Activated CD4-positive, alpha-beta T cell treated with anti-CD3 and anti-CD28 coated beads, Interleukin-2, amount 10 ng/mL, durations not matched to agents 24 days and 14 days (primary cell): ENCODE results near the gene SH2D7. TPM values are rescaled to one million over a fixed set of nuclear protein-coding genes. Genes with fewer than 3 reads are reported as not detected.
A peak's percentile ranks its signal among the peaks of the same experiment; 100 is the strongest.

Experiments
- DNase-seq: peaks from one replicate; pipeline ENCODE4 v3.0.0; 2022
- H3K27ac Mint-ChIP-seq: one replicate; pipeline ENCODE4 v1.8.0; 2022; ENCODE audit warnings: mild to moderate bottlenecking, mixed read lengths
- H3K27me3 Mint-ChIP-seq: one replicate; pipeline ENCODE4 v1.8.0; 2022; ENCODE audit warnings: mixed read lengths
- H3K36me3 Mint-ChIP-seq: one replicate; pipeline ENCODE4 v1.8.0; 2022; ENCODE audit warnings: low read depth, mild to moderate bottlenecking, mixed read lengths
- H3K4me1 Mint-ChIP-seq: one replicate; pipeline ENCODE4 v1.8.0; 2021; ENCODE audit warnings: mixed read lengths
- H3K4me3 Mint-ChIP-seq: one replicate; pipeline ENCODE4 v1.8.0; 2022; ENCODE audit warnings: mild to moderate bottlenecking, moderate library complexity, mixed read lengths
- H3K9me3 Mint-ChIP-seq: one replicate; pipeline ENCODE4 v1.8.0; 2021; ENCODE audit warnings: mixed read lengths
- intact Hi-C: fragments of 100-400 bp; cut with micrococcal nuclease; formaldehyde crosslinking; loops from one replicate; pipeline ENCODE4 v1.15.1; 2023
- total RNA-seq: library from RNA; stranded (reverse); gene quantifications from 2 replicates; pipeline ENCODE4 v1.2.3, GENCODE V29; 2022

The SH2D7 gene
- total RNA-seq, 1 donor from 2014 or later, result not detected

- peaks cover 6% of the 10 kb centered on the region for H3K36me3 Mint-ChIP-seq
- no peaks in the 10 kb centered on the region for H3K9me3 Mint-ChIP-seq
- H3K27me3 Mint-ChIP-seq, result no peaks in the 10 kb centered on the region
- no peak for DNase-seq
- intact Hi-C loops, result loop anchor here (5.0 kb wide), 1 partner anchor 36 kb away; no protein-coding TSS in a partner anchor
- peaks cover 65% of the 10 kb centered on the region for H3K4me1 Mint-ChIP-seq
- peak overlapping the region; percentile 38 for H3K27ac Mint-ChIP-seq
- peak overlapping the region; percentile 82 for H3K4me3 Mint-ChIP-seq
These were observed 26.1 kb upstream of the SH2D7 start for GRCh38 chr15:78065973-78066946.

GRCh38 chr15:78067328-78068228 is 24.8 kb upstream of the SH2D7 start:
- peak overlapping the region; percentile 82 for H3K4me3 Mint-ChIP-seq
- no peaks in the 10 kb centered on the region for H3K27me3 Mint-ChIP-seq
- H3K36me3 Mint-ChIP-seq, result peaks cover 6% of the 10 kb centered on the region
- peaks cover 68% of the 10 kb centered on the region for H3K4me1 Mint-ChIP-seq
- intact Hi-C loops, result loop anchor here (1.0 to 5.0 kb wide), 3 partner anchors 17 to 35 kb away; no protein-coding TSS in a partner anchor
- peak overlapping the region; percentile 89 for H3K27ac Mint-ChIP-seq
- no peak for DNase-seq
- H3K9me3 Mint-ChIP-seq, result no peaks in the 10 kb centered on the region

GRCh38 chr15:78069052-78069414 is 23.3 kb upstream of the SH2D7 start:
- intact Hi-C loops, result loop anchor here (5.0 kb wide), 1 partner anchor 33 kb away; no protein-coding TSS in a partner anchor
- H3K4me3 Mint-ChIP-seq, result peak overlapping the region; percentile 82
- no peaks in the 10 kb centered on the region for H3K9me3 Mint-ChIP-seq
- H3K4me1 Mint-ChIP-seq, result peaks cover 68% of the 10 kb centered on the region
- H3K27me3 Mint-ChIP-seq, result no peaks in the 10 kb centered on the region
- H3K27ac Mint-ChIP-seq, result peak overlapping the region; percentile 89
- peak; percentile 73 for DNase-seq
- H3K36me3 Mint-ChIP-seq, result peaks cover 6% of the 10 kb centered on the region

GRCh38 chr15:78069462-78070029 is 22.8 kb upstream of the SH2D7 start:
- peaks cover 73% of the 10 kb centered on the region for H3K4me1 Mint-ChIP-seq
- peaks cover 10% of the 10 kb centered on the region for H3K36me3 Mint-ChIP-seq
- no peaks in the 10 kb centered on the region for H3K27me3 Mint-ChIP-seq
- no peak for DNase-seq
- H3K4me3 Mint-ChIP-seq, result peak overlapping the region; percentile 82
- intact Hi-C loops, result loop anchor here (5.0 kb wide), 1 partner anchor 33 kb away; no protein-coding TSS in a partner anchor
- H3K9me3 Mint-ChIP-seq, result no peaks in the 10 kb centered on the region
- H3K27ac Mint-ChIP-seq, result peak overlapping the region; percentile 89

- peak; percentile 78 for DNase-seq
- intact Hi-C loops, result no loop called here
- Mint-ChIP-seq H3K36me3 (peaks cover 12% of the 10 kb centered on the region), H3K27me3 (no peaks in the 10 kb centered on the region), H3K27ac (peak overlapping the region; percentile 89), H3K9me3 (no peaks in the 10 kb centered on the region), H3K4me3 (peak overlapping the region; percentile 82), H3K4me1 (peaks cover 76% of the 10 kb centered on the region)
These were observed 22.2 kb upstream of the SH2D7 start for GRCh38 chr15:78070049-78070700.

DNA sequence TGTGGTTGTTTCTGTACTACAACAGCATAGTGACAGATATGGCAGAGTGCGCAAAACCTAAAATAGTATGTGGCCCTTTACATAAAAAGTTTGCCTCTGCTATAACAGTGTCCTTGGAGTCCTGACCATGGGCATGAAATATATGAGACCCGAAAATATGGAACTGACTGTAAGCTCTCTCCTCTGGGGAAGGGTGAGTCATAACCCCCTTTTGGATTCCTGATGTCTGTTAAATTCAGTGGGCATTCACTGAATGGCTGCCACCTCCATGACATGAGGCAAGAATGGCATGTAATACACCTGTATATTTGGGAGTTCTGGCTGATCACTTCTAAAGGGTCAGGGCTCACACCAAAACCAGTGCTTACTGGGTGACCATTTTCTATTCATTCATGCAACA is 21.0 kb upstream of the SH2D7 start:
- H3K9me3 Mint-ChIP-seq, result no peaks in the 10 kb centered on the region
- peaks cover 75% of the 10 kb centered on the region for H3K4me1 Mint-ChIP-seq
- no peak overlapping the region for H3K4me3 Mint-ChIP-seq
- no peaks in the 10 kb centered on the region for H3K27me3 Mint-ChIP-seq
- DNase-seq, result no peak
- H3K27ac Mint-ChIP-seq, result no peak overlapping the region
- peaks cover 9% of the 10 kb centered on the region for H3K36me3 Mint-ChIP-seq
- intact Hi-C loops, result no loop called here

- H3K4me3 Mint-ChIP-seq, result peak overlapping the region; percentile 68
These were observed 20.1 kb upstream of the SH2D7 start for GRCh38 chr15:78072080-78072892.

DNA sequence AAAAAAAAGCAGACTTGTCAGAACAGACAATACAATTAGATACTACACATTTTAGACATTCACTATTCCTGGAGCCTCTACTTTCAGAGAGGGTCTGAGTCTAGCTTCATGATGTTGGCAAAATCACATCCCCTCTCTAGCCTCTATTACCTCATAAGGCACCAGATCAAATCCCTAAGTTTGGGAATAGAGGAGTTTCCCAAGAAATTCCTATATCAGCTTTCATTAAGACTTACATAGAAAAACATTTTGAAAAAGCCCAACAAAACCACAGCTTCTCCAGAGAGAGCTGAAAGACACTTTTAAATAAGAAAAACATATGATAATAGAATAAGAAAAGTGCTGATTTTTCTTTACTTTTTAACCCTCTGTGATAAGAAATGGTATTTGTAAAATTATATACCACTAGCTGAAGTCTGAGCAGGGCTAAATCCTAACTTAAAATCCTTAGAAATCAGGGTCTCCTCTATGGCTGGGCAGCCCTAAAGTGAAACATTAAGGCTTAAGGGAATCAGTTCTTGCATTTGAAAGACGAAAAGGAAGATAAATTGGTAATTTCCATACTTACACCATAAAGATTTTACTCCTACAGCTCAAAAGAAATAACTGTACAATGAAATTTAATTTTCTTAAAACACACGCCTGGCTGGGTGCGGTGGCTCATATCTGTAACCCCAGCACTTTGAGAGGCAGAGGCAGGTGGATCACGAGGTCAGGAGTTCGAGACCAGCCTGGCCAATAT is 19.1 kb upstream of the SH2D7 start:
- no peak for DNase-seq
- Mint-ChIP-seq H3K4me3 (peak overlapping the region; percentile 68), H3K27ac (peak overlapping the region; percentile 79), H3K9me3 (no peaks in the 10 kb centered on the region), H3K36me3 (peaks cover 14% of the 10 kb centered on the region), H3K4me1 (peaks cover 66% of the 10 kb centered on the region), H3K27me3 (no peaks in the 10 kb centered on the region)
- intact Hi-C loops, result no loop called here

More at GRCh38 chr15:78072080-78072892, 20.1 kb upstream of the SH2D7 start:
- Mint-ChIP-seq H3K27me3 (no peaks in the 10 kb centered on the region), H3K9me3 (no peaks in the 10 kb centered on the region), H3K36me3 (peaks cover 12% of the 10 kb centered on the region), H3K4me1 (peaks cover 69% of the 10 kb centered on the region), H3K27ac (peak overlapping the region; percentile 79)
- DNase-seq, result peak; percentile 79
- intact Hi-C loops, result loop anchor here (1.0 kb wide), 1 partner anchor 8 kb away; no protein-coding TSS in a partner anchor

DNA sequence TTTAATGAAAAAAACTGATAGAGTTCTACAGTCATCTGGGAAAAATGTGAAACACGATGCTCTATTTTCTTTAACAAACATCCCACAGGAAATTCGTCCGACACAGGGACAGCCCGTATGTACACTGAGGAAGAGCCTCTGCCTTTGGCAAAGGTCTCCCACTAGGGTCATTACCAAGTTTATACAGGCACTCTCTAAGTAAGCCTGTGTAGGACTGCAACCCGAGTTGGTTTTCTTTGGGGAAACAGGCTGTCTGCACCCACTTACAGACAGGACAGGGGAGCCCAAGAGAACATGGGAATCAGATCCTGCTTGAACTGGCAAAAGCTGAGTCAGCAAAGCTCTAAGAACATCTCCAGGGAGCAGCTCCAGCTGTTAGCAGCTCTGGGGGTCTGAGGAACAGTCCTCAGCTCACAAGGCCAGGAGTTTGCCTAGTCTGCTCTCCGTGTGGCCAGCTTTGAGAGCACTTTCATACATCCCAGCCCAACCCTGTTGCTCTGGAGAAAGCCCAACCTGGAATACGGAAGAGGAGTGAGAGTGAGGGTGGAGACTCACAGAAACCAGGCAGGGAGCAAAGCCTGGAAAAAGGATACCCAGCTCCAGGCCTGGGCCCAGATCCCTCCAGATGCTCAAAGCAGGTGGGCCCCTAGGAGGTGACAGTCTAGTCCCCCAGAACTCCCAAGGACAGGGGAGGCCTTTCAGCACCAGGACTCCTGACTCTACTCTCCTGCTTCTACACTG is 16.7 kb upstream of the SH2D7 start:
- Mint-ChIP-seq H3K4me1 (peaks cover 47% of the 10 kb centered on the region), H3K4me3 (peak overlapping the region; percentile 97), H3K27ac (peak overlapping the region; percentile 65), H3K27me3 (no peaks in the 10 kb centered on the region), H3K36me3 (peaks cover 11% of the 10 kb centered on the region), H3K9me3 (no peaks in the 10 kb centered on the region)
- no peak for DNase-seq
- intact Hi-C loops, result loop anchor here (2.0 kb wide), 1 partner anchor 33 kb away; no protein-coding TSS in a partner anchor

DNA sequence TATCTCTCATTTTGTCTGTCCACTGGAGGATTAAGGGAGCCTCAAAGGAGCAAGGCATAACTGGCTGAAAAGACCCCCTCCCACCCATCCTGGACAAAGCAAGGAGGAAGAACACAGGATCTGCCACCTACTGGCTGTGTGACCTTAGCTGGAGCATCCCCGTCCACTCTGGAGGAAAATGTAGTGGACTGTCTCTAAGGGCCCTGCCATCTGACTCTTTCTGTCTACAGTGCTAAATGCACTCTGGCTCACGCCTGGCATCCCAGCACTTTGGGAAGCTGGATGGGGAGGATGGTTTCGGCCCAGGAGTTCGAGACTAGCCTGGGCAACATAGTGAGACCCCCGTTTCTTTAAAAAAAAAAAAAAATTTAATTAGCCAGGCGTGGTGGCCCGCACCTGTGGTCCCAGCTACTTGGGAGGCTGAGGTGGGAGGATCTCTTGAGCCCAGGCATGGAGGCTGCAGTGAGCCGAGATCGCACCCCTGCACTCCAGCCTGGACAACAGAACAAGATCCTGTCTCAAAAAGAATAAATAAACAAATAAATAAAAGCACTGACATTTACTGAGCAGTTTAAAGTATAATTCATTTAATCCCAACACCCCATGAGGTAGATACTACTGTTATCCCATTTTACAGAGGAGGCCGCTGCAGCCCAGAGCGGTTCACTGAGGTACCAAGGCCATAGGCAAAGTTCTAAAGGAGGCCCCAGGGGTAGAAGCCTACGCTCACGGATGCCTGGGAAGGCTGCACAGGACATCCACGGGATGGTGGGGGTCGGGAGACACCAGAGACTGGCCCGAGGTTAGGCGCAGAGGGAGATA is 15.9 kb upstream of the SH2D7 start:
- Mint-ChIP-seq H3K27ac (peak overlapping the region; percentile 90), H3K4me1 (peaks cover 45% of the 10 kb centered on the region), H3K36me3 (peaks cover 11% of the 10 kb centered on the region), H3K4me3 (peak overlapping the region; percentile 97), H3K27me3 (no peaks in the 10 kb centered on the region), H3K9me3 (no peaks in the 10 kb centered on the region)
- intact Hi-C loops, result loop anchor here (2.0 kb wide), 1 partner anchor 32 kb away; no protein-coding TSS in a partner anchor
- no peak for DNase-seq
